NCI-H748 (cell line): ENCODE measurements around the gene TMEM217.

ENCODE experiments used
- DNase-seq: peaks from one replicate; lab custom pipeline; 2025; ENCODE audit not compliant: unreplicated experiment; lab: John Stamatoyannopoulos, UW

The TMEM217 gene

GRCh38 chr6:37244430-37245310 lies 13.3 kb downstream of the TMEM217 start:
- peak; percentile 98 for DNase-seq

GRCh38 chr6:37243816-37244370 lies 14.1 kb downstream of the TMEM217 start:
- no peak for DNase-seq

GRCh38 chr6:37243131-37243815 lies 14.7 kb downstream of the TMEM217 start:
- DNase-seq: no peak

GRCh38 chr6:37242429-37243052 lies 15.4 kb downstream of the TMEM217 start:
- no peak for DNase-seq

- DNase-seq: no peak
Observed at GRCh38 chr6:37241775-37242428, 16.0 kb downstream of the TMEM217 start.

- no peak for DNase-seq
Observed at GRCh38 chr6:37241131-37241530, 16.8 kb downstream of the TMEM217 start.

- peak; percentile 88 for DNase-seq
Observed at GRCh38 chr6:37239950-37240713, 17.8 kb downstream of the TMEM217 start.

GRCh38 chr6:37239526-37239925 lies 18.4 kb downstream of the TMEM217 start:
- DNase-seq: no peak

- DNase-seq: no peak
Observed at GRCh38 chr6:37238381-37238780, 19.6 kb downstream of the TMEM217 start.

GRCh38 chr6:37237789-37238188 lies 20.2 kb downstream of the TMEM217 start:
- no peak for DNase-seq

- no peak for DNase-seq
Observed at GRCh38 chr6:37236921-37237320, 21.0 kb downstream of the TMEM217 start.

GRCh38 chr6:37233541-37233940 lies 24.4 kb downstream of the TMEM217 start:
- DNase-seq: no peak

- DNase-seq: no peak
Observed at GRCh38 chr6:37232430-37233017, 25.4 kb downstream of the TMEM217 start.

GRCh38 chr6:37230104-37230503 lies 27.8 kb downstream of the TMEM217 start:
- no peak for DNase-seq

- DNase-seq: no peak
Observed at GRCh38 chr6:37225350-37226169, 32.4 kb downstream of the TMEM217 start.

- DNase-seq: no peak
Observed at GRCh38 chr6:37222992-37223391, 35.0 kb downstream of the TMEM217 start.

GRCh38 chr6:37222125-37222967 lies 35.6 kb downstream of the TMEM217 start:
- DNase-seq: peak; percentile 100

GRCh38 chr6:37221585-37222124 lies 36.3 kb downstream of the TMEM217 start:
- DNase-seq: no peak
